K562 (cell line): ENCODE measurements around the gene KCNH2. TPM values are rescaled to one million over a fixed set of nuclear protein-coding genes. Genes with fewer than 3 reads are reported as not detected.

Experiments used
- DDX20 ChIP-seq: fragments of 450-650 bp; IDR thresholded peaks from 2 replicates; pipeline ENCODE4 v1.6.1; 2016; ENCODE audit warnings: missing genetic modification characterization, low read depth, mild to moderate bottlenecking, missing compliant biosample characterization, moderate library complexity
- ESRRA ChIP-seq: fragments of 450-650 bp; IDR thresholded peaks from 2 replicates; pipeline ENCODE4 v1.6.1; 2014; ENCODE audit warnings: low read depth, mild to moderate bottlenecking, moderate library complexity, borderline replicate concordance
- FOS ChIP-seq: IDR thresholded peaks from 3 replicates; pipeline ENCODE4 v1.6.1; 2011; ENCODE audit not compliant: insufficient read length; ENCODE audit errors: extremely low read depth
- GABPA ChIP-seq: fragments of 200-800 bp; sonication (Bioruptor generic); conservative IDR thresholded peaks from 2 replicates; pipeline ENCODE4 v1.6.1; 2016; ENCODE audit warnings: low read depth, missing genetic modification characterization, missing compliant biosample characterization
- HNRNPUL1 ChIP-seq: fragments of 200-400 bp; formaldehyde crosslinking; IDR thresholded peaks from 2 replicates; pipeline ENCODE4 v1.6.1; 2017; ENCODE audit warnings: low read length
- RBM17 ChIP-seq: fragments of 200-400 bp; formaldehyde crosslinking; IDR thresholded peaks from 2 replicates; pipeline ENCODE4 v1.6.1; 2017; ENCODE audit warnings: low read depth, mild to moderate bottlenecking, low read length, borderline replicate concordance
- ZKSCAN8 ChIP-seq: fragments of 200-800 bp; sonication (Bioruptor generic); IDR thresholded peaks from 2 replicates; pipeline ENCODE4 v1.6.1; 2016; ENCODE audit warnings: missing genetic modification characterization, missing compliant biosample characterization
- ZNF134 ChIP-seq: fragments of 250-450 bp; sonication (Bioruptor Pico); conservative IDR thresholded peaks from 2 replicates; pipeline ENCODE4 v1.4.0; 2020
- polyA plus RNA-seq, 8 experiments: library from polyadenylated mRNA; depleted of rRNA in 4 of 8; stranded (reverse) in 5 of 8; unstranded in 3 of 8; fragments of >200 nt; fragmentation: Nextera tagmentation in 2 of 8; fragmentation: Illumina TruSeq in 1 of 8; extraction: Ambion mirVana in 2 of 8; extraction: Trizol in 1 of 8; gene quantifications; 2 replicates each; pipeline versions ENCODE4 v1.2.1 to v1.2.3, GENCODE V29; 2011 to 2014; ENCODE audit warnings: inconsistent platforms in 1 of 8, missing spikeins in 1 of 8
- total RNA-seq, 7 experiments: library from RNA; depleted of rRNA in 6 of 7; stranded (reverse); fragments of >200 nt in 6 of 7; fragmentation: Illumina TruSeq in 2 of 7; extraction: Trizol in 2 of 7; gene quantifications; 2 replicates each; pipeline versions ENCODE4 v1.2.1 to v1.2.3, GENCODE V29; 2011 to 2021; ENCODE audit warnings: low replicate concordance in 1 of 7
- TF ChIP-seq, protein P1 (sequence below): IDR thresholded peaks from 2 replicates; pipeline ENCODE4 v1.6.1; 2016; ENCODE audit warnings: missing genetic modification characterization, missing compliant biosample characterization

The KCNH2 gene
- total and polyA plus RNA-seq, 9 of the 15 experiments (the other 6 are each of a cell fraction or from before 2014, with no cell fraction given) = 18.1 to 368 (median 218) TPM

DNA sequence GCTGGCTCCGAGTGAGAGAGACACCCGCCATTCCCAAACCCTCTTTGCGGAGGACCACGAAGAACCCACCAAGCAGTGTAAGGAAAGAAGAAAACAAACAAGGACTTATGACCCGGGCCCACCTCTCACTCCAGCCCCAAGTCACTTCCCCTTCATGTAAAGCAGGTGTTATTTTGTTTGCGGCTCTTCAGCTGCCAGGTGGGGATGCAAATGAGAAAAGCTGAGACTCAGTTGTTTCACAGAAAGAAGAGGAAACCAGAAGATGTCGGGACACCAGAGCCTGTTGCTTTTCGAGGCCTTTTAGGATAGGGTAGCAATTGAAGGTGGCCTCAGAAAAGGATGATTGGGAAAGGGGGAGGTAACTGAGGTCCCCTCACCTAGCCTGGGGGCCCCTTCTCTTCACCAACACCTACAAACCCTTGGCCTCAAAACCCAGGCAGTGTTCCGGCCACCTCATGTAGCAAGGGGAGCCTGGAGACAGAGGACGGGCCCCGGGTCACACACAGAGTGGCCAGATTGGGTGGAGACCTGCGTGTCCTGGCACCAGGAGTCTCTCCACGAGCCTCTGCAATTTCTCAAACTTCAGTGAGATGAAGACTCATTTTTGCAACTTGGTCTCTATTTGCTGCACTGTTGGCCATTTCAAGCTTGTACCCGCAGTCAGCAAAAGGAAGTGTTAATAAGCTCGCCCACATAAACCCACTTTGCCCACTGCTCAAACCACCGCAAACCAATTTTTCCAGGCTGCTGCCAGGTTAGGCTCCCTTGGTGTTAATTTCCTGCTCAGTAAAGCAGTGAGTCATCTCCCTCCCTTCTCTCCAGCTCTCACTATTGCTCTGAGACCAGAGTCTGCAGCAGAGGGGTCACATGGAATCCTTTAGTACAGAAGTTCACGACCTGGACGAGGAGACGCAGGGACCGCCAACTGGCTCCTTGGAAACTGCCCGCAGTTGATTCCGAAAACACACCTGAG lies 80.3 kb downstream of the KCNH2 start (continued):
- TF ChIP-seq, protein P1, sequence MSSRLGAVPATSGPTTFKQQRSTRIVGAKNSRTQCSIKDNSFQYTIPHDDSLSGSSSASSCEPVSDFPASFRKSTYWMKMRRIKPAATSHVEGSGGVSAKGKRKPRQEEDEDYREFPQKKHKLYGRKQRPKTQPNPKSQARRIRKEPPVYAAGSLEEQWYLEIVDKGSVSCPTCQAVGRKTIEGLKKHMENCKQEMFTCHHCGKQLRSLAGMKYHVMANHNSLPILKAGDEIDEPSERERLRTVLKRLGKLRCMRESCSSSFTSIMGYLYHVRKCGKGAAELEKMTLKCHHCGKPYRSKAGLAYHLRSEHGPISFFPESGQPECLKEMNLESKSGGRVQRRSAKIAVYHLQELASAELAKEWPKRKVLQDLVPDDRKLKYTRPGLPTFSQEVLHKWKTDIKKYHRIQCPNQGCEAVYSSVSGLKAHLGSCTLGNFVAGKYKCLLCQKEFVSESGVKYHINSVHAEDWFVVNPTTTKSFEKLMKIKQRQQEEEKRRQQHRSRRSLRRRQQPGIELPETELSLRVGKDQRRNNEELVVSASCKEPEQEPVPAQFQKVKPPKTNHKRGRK (tag) = no peak
- TF ChIP-seq RBM17 (no peak), ZNF134 (CRISPR knock-in tag) (no peak), FOS (no peak), DDX20 (tag) (no peak), ESRRA (no peak), GABPA (no peak), HNRNPUL1 (no peak), ZKSCAN8 (CRISPR knock-in tag) (no peak)
